Measurements from ENCODE around the gene AKAP3.

AKAP3 gene

GRCh38 chr12:4648501-4649357 lies at the start of gene AKAP3, which contains the start of gene NDUFA9:
AKAP3 (minus strand) TSS chr12:4649051; CDS start chr12:4638196, 10,855 bp downstream.
NDUFA9 (plus strand) TSS chr12:4649114; CDS start chr12:4649127, 13 bp downstream.
- peak; percentile 95 for DNase-seq

GRCh38 chr12:4690760-4691159 lies 41.9 kb upstream of the AKAP3 start:
- DNase-seq = no peak

GRCh38 chr12:4685317-4685716 lies 36.5 kb upstream of the AKAP3 start:
- no peak for DNase-seq

- no peak for DNase-seq
These were observed 32.9 kb upstream of the AKAP3 start for GRCh38 chr12:4681732-4682131.

- DNase-seq = no peak
These were observed 30.9 kb upstream of the AKAP3 start for GRCh38 chr12:4679711-4680110.

- DNase-seq = no peak
These were observed 16.4 kb upstream of the AKAP3 start for GRCh38 chr12:4665236-4665635.

- DNase-seq = no peak
These were observed 15.2 kb upstream of the AKAP3 start for GRCh38 chr12:4663971-4664505.

GRCh38 chr12:4653691-4654090 lies 4.8 kb upstream of the AKAP3 start:
- DNase-seq = no peak

- no peak for DNase-seq
These were observed 4.4 kb upstream of the AKAP3 start for GRCh38 chr12:4653257-4653656.

GRCh38 chr12:4649358-4649661 lies 459 bp upstream of the AKAP3 start:
- DNase-seq = no peak

- DNase-seq = no peak
These were observed 749 bp downstream of the AKAP3 start for GRCh38 chr12:4648104-4648500.

GRCh38 chr12:4645023-4645422 lies 3.8 kb downstream of the AKAP3 start:
- no peak for DNase-seq

GRCh38 chr12:4643747-4644146 lies 5.1 kb downstream of the AKAP3 start:
- no peak for DNase-seq

GRCh38 chr12:4630262-4630661 lies 18.6 kb downstream of the AKAP3 start:
- no peak for DNase-seq

GRCh38 chr12:4628406-4628805 lies 20.4 kb downstream of the AKAP3 start:
- DNase-seq = no peak

GRCh38 chr12:4626543-4626942 lies 22.3 kb downstream of the AKAP3 start:
- no peak for DNase-seq

- no peak for DNase-seq
These were observed 27.3 kb downstream of the AKAP3 start for GRCh38 chr12:4621511-4621910.

- no peak for DNase-seq
These were observed 33.2 kb downstream of the AKAP3 start for GRCh38 chr12:4615667-4616066.

- no peak for DNase-seq
These were observed 38.4 kb downstream of the AKAP3 start for GRCh38 chr12:4610481-4610880.

GRCh38 chr12:4609071-4609470 lies 39.8 kb downstream of the AKAP3 start:
- DNase-seq = no peak

GRCh38 chr12:4607056-4607455 lies 41.8 kb downstream of the AKAP3 start:
- no peak for DNase-seq

- peak; percentile 94 for DNase-seq
These were observed 44.1 kb downstream of the AKAP3 start for GRCh38 chr12:4604684-4605193.

GRCh38 chr12:4603946-4604345 lies 44.9 kb downstream of the AKAP3 start:
- DNase-seq = no peak

GRCh38 chr12:4603421-4603820 lies 45.4 kb downstream of the AKAP3 start:
- DNase-seq = peak; percentile 33

- no peak for DNase-seq
These were observed 53.0 kb downstream of the AKAP3 start for GRCh38 chr12:4595881-4596280.

All from eye (tissue), 1 donor.